GM18505 (cell line): ENCODE data around the gene ARHGAP10.

ENCODE experiments used
- ATAC-seq: cut with Tn5 transposase; IDR thresholded peaks from one replicate; pipeline ENCODE4 v1.9.1; 2021; ENCODE audit not compliant: unreplicated experiment
- POLR2A ChIP-seq: IDR thresholded peaks from 4 replicates; pipeline ENCODE4 v1.6.1; 2011; ENCODE audit warnings: borderline replicate concordance; ENCODE audit not compliant: insufficient read depth, insufficient read length; ENCODE audit errors: extremely low read depth

Gene ARHGAP10

GRCh38 chr4:148090503-148091476 is 358.9 kb downstream of the ARHGAP10 start:
- TF ChIP-seq POLR2A, result no peak
- no peak for ATAC-seq

GRCh38 chr4:148091896-148092295 is 360.0 kb downstream of the ARHGAP10 start:
- no peak for TF ChIP-seq POLR2A
- no peak for ATAC-seq

- no peak for TF ChIP-seq POLR2A
- ATAC-seq, result no peak
Measured at GRCh38 chr4:148092316-148093014, 360.6 kb downstream of the ARHGAP10 start.

- TF ChIP-seq POLR2A, result no peak
- ATAC-seq, result no peak
Measured at GRCh38 chr4:148093065-148093464, 361.2 kb downstream of the ARHGAP10 start.

GRCh38 chr4:148094149-148094548 is 362.3 kb downstream of the ARHGAP10 start:
- ATAC-seq, result no peak
- TF ChIP-seq POLR2A, result no peak

- no peak for ATAC-seq
- TF ChIP-seq POLR2A, result no peak
Measured at GRCh38 chr4:148095346-148095923, 363.5 kb downstream of the ARHGAP10 start.

GRCh38 chr4:148097801-148098200 is 365.9 kb downstream of the ARHGAP10 start:
- TF ChIP-seq POLR2A, result no peak
- ATAC-seq, result no peak

GRCh38 chr4:148101235-148101634 is 369.3 kb downstream of the ARHGAP10 start:
- ATAC-seq, result no peak
- no peak for TF ChIP-seq POLR2A

GRCh38 chr4:148101790-148102189 is 369.9 kb downstream of the ARHGAP10 start:
- no peak for ATAC-seq
- TF ChIP-seq POLR2A, result no peak

- ATAC-seq, result no peak
- no peak for TF ChIP-seq POLR2A
Measured at GRCh38 chr4:148103597-148104355, 371.9 kb downstream of the ARHGAP10 start.

- no peak for ATAC-seq
- TF ChIP-seq POLR2A, result no peak
Measured at GRCh38 chr4:148108766-148109165, 376.9 kb downstream of the ARHGAP10 start.

- no peak for TF ChIP-seq POLR2A
- ATAC-seq, result no peak
Measured at GRCh38 chr4:148109216-148109615, 377.3 kb downstream of the ARHGAP10 start.

- no peak for ATAC-seq
- no peak for TF ChIP-seq POLR2A
Measured at GRCh38 chr4:148110169-148110568, 378.3 kb downstream of the ARHGAP10 start.
